Neural crest cell (in vitro differentiated cells): ENCODE measurements around the gene SYT5. TPM values are rescaled to one million over a fixed set of nuclear protein-coding genes. Genes with fewer than 3 reads are reported as not detected.

Experiments
- DNase-seq: peaks from one replicate; pipeline ENCODE4 v3.0.0; 2021; ENCODE audit warnings: low read depth, mixed read lengths, low spot score
- H3K27ac Mint-ChIP-seq: one replicate; pipeline ENCODE4 v1.8.0; 2021; ENCODE audit warnings: mild to moderate bottlenecking, mixed read lengths; ENCODE audit not compliant: unreplicated experiment
- H3K27me3 Mint-ChIP-seq: 2 replicates; pipeline ENCODE4 v1.8.0; 2021; ENCODE audit warnings: low read depth, mild to moderate bottlenecking, mixed read lengths
- H3K36me3 Mint-ChIP-seq: 2 replicates; pipeline ENCODE4 v1.8.0; 2021; ENCODE audit warnings: low read depth, mild to moderate bottlenecking, mixed read lengths
- H3K4me1 Mint-ChIP-seq: 2 replicates; pipeline ENCODE4 v1.8.0; 2021; ENCODE audit warnings: mixed read lengths
- H3K4me3 Mint-ChIP-seq: one replicate; pipeline ENCODE4 v1.8.0; 2021; ENCODE audit warnings: mild to moderate bottlenecking, mixed read lengths
- H3K9me3 Mint-ChIP-seq: 2 replicates; pipeline ENCODE4 v1.8.0; 2021; ENCODE audit warnings: mixed read lengths
- total RNA-seq: library from RNA; stranded (reverse); gene quantifications from 2 replicates; pipeline ENCODE4 v1.2.1, GENCODE V29; 2021
- TF ChIP-seq, protein P1 (sequence below): fragments of 200-600 bp; sonication (generic); conservative IDR thresholded peaks from 2 replicates; pipeline ENCODE4 v1.5.0; 2021; ENCODE audit warnings: antibody characterized with exemption, mild to moderate bottlenecking

SYT5 gene
- total RNA-seq, 1 donor from 2014 or later: 3.5 TPM

DNA sequence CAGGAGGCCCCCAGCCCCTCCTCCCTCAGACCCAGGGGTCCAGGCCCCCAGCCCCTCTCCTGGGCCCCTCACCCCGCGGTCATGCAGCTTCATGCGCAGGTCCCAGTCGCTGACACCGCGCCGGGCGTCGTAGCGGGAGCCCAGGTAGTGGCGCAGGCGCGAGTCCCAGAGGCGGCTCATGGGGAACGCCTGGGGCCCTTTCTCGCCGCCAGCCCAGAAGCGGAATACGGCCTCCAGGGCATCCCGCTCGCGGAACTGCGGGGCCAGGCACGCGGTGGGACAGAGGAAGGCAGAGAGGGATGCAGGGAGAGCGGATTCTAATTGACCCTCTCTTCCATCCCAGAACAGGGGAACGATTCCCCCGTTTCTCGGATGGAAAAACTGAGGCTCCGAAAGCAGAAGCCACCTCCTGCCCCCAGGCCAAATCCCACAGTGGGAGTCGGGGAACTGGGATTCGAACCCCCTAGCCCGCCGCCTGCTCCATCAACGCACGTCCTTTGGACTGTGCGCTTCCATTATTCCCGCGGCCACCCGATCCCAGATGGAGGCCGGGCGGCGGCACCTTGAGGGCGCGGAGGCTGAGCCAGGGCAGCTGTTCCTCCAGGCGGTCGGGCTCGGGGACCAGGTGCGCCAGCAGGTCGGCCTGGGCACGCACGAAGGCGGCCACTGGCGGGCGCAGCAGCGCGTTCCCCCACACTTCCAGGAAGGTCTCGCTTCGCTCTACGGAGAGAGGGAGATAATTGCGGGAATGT is 18.3 kb downstream of the SYT5 start:
- no peaks in the 10 kb centered on the region for H3K9me3 Mint-ChIP-seq
- no peak overlapping the region for H3K27ac Mint-ChIP-seq
- peaks cover 48% of the 10 kb centered on the region for H3K27me3 Mint-ChIP-seq
- TF ChIP-seq, protein P1, sequence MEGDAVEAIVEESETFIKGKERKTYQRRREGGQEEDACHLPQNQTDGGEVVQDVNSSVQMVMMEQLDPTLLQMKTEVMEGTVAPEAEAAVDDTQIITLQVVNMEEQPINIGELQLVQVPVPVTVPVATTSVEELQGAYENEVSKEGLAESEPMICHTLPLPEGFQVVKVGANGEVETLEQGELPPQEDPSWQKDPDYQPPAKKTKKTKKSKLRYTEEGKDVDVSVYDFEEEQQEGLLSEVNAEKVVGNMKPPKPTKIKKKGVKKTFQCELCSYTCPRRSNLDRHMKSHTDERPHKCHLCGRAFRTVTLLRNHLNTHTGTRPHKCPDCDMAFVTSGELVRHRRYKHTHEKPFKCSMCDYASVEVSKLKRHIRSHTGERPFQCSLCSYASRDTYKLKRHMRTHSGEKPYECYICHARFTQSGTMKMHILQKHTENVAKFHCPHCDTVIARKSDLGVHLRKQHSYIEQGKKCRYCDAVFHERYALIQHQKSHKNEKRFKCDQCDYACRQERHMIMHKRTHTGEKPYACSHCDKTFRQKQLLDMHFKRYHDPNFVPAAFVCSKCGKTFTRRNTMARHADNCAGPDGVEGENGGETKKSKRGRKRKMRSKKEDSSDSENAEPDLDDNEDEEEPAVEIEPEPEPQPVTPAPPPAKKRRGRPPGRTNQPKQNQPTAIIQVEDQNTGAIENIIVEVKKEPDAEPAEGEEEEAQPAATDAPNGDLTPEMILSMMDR: no peak
- peaks cover 7% of the 10 kb centered on the region for H3K4me1 Mint-ChIP-seq
- DNase-seq: no peak
- H3K36me3 Mint-ChIP-seq: no peaks in the 10 kb centered on the region
- H3K4me3 Mint-ChIP-seq: no peak overlapping the region

DNA sequence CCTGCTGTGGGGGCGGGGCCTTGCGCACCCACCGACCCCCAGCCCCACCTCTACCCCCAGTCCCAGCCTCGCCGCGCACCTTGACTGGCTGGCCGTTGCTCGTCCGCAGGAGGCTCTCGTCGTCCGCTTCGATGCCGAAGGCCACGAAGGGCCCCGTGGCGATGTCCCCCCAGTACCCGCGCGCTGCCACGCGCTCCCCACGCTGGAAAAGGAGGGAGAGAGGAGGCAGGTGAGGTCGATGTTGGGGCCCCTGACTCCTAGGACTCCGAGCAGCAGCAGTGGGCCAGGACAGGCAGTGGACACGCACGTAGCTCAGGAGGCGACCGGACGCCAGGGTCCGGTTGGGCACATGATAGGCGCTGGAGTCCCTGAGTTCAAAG is 19.1 kb downstream of the SYT5 start:
- TF ChIP-seq, protein P1: no peak
- no peak overlapping the region for H3K4me3 Mint-ChIP-seq
- H3K36me3 Mint-ChIP-seq: no peaks in the 10 kb centered on the region
- peaks cover 50% of the 10 kb centered on the region for H3K27me3 Mint-ChIP-seq
- no peak for DNase-seq
- no peaks in the 10 kb centered on the region for H3K9me3 Mint-ChIP-seq
- peaks cover 6% of the 10 kb centered on the region for H3K4me1 Mint-ChIP-seq
- H3K27ac Mint-ChIP-seq: no peak overlapping the region

DNA sequence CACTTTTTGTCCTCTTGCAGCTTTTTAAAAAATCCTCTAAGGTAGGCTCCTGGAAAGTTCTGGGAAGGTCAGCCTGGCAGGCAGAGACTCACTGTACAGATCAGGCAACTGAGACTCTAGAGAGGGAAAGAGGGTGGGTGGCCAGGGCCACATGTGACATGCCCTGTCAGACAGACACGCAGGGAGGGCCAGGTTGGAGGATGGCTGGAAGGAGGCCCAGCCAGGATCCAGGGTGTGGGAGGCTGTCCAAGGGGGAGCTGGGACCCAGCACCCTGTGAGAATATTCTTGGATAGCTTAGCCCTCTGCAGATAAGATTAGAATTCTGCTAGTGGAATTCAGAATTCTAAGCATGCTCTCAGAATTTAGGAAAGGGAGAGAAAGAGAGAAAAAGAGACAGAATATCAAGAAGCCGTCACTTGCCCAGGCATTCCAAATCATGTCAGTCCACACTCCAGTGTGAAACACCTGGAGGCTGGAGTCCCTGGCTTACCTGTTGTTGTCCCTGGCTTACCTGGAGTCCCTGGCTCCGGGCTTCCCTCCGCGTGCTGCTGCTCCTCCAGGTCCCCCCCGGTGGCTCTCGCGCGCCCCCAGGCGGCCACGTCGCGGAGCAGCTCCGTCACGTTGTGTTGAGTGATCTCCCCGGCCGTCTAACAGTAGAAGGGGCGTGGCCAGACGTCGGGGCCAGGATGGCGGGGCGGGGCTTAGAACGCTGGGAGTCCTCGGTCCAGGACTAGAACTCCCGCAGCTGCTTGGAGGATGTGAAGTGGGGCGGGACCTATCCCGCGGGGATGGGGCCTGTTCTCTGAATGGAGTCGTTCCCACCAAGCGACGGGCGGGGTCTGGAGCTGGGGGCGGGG is 19.7 kb downstream of the SYT5 start:
- H3K9me3 Mint-ChIP-seq: no peaks in the 10 kb centered on the region

DNA sequence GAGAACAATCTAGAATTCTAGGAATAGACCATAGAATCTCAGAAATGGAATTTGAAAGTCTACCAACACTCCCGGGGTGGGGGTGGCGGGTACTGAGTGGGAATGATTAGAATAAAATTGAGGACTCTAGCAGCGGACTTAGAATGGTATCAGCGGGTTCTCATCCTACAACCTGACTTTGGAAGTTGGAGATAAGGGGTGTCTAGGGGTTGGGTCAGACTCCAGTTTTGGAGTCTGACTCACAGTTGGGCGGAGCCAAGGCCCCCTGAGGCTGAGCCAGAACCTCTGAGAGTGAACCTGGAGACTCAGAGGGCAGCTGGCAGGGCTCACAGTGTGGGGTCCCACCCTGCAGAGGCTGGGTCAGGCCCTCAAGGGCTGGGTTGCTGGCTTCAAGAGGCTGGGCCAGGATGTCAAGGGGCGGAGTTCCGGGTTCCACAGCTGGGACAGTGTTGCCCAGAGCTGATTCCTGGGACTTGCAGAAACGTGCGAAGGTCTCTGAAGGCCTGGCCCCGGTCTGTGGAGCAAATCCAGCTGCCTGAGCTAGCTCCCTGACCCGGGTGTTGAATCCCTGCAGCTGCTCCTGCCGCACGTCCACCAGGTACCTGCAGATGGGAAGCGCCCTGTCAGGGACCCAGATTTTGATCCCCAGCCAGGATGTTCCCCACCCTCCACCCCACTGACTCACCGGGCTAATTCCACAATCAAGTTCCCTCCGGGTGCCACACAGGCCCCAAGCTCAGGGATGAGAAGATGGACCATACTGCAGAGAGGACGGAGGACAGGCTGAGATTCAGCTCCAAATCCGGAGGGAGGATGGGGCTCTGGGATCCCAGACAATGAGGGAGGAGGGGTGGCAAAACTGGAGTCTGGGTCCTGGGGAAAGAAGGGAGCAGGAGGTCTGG is 21.0 kb downstream of the SYT5 start:
- TF ChIP-seq, protein P1: no peak
- Mint-ChIP-seq H3K27ac (no peak overlapping the region), H3K4me3 (no peak overlapping the region), H3K36me3 (no peaks in the 10 kb centered on the region), H3K4me1 (peaks cover 6% of the 10 kb centered on the region), H3K9me3 (no peaks in the 10 kb centered on the region), H3K27me3 (peaks cover 52% of the 10 kb centered on the region)
- no peak for DNase-seq

More for the DNA sequence above, 19.7 kb downstream of the SYT5 start:
- Mint-ChIP-seq H3K36me3 (no peaks in the 10 kb centered on the region), H3K27ac (no peak overlapping the region), H3K27me3 (peaks cover 46% of the 10 kb centered on the region), H3K4me1 (peaks cover 6% of the 10 kb centered on the region), H3K4me3 (no peak overlapping the region)
- DNase-seq: peak; percentile 87
- TF ChIP-seq, protein P1: peak; percentile 92

DNA sequence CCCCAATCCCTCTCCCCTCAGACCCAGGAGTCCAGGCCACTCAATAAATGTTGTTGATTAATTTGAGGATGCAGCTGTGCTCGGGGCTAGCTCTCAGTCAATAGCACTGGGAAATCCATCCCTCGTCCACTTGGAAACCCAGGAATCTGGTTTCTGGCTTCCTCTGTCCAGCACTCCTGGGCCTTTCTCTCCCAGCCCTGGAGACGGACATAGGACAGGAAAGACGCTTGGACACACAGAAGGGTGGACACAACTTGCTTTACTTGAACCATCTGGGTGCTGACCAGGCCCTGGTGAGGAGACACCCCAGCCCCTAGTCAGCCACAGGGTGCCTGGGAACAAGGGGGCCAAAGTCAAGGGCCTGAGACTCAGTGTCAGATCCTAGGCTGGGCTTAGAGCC is 21.7 kb downstream of the SYT5 start:
- peaks cover 52% of the 10 kb centered on the region for H3K27me3 Mint-ChIP-seq
- H3K27ac Mint-ChIP-seq: no peak overlapping the region
- H3K36me3 Mint-ChIP-seq: no peaks in the 10 kb centered on the region
- H3K9me3 Mint-ChIP-seq: no peaks in the 10 kb centered on the region
- no peak overlapping the region for H3K4me3 Mint-ChIP-seq
- peaks cover 6% of the 10 kb centered on the region for H3K4me1 Mint-ChIP-seq
- DNase-seq: no peak
- TF ChIP-seq, protein P1: no peak
